ENCODE measurements around the gene ZNF30.
"Not testable (repeated sequence)": the region's sequence is repeated elsewhere in the genome, so short reads cannot be mapped to it uniquely, and the experiment has no call there.

ZNF30 gene

DNA sequence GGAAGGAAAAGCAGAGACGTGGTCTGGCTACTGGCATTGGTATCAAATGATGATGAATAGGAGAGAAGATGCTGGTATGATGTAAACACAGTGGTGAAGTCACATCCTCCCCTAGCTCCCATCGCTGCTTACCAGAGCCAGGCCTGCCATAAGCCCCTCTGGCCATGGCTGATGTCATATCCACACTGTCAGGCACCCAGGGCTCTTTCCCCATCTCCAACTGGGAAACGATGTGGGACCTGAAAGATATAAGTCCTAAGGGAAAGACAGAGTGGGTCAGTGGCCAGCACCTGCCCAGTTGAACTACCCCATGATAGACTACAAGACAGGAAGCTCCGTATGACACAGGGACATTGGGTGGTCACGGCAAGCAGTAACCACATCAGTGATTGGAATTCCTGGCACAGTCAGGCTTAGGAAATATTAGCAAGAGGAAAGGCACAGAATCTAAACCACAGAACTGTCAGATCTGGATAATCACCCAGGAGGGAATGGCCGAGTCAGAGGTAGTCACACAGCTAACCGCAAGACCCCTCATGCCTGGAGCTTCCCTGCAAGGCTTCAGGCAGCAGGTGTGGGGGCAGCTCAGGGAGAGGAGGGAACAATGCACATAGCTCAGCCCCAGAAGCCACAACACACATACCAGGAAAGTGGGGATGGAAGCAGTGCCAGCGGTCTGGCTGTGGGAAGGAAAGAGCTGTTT, 33.6 kb downstream of the ZNF30 start:
- DNase-seq (ENCODE audit: low read depth), result no peak

DNA sequence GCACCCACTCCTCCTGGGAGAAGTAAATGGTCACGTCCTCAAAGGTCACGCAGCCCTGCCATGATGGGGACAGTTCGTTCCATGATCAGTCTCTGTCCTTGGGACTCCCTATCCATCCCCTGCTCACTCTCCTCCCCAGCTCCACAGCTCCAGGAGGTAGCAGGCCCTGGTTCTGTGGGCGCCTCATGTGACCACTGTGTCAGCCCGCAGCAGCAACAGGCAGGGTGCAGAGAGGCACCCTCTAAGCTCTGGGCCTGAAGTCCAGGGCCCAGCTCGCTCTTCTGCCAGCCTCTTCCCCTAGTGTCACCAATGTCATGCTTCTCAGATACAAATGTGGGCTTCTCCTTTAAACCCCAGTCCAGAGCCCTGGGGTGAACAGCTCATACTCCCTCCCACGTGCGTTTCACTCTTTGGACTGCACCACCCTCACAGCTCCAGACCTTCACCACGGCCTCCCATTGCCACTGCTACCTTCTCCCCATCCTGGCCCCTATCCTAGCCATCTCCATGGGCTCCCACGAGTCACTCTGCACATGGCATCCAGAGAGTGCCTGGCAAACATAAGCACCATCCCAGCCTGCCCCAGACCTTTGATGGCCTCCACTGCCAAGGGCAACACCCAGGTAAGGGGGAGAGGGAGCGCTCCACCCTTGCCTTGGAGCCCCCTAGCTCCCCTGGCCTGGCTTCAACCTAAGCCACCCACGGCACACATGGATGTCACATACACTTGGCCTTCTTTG, 34.4 kb downstream of the ZNF30 start:
- no peak for DNase-seq (ENCODE audit: low read depth)

DNA sequence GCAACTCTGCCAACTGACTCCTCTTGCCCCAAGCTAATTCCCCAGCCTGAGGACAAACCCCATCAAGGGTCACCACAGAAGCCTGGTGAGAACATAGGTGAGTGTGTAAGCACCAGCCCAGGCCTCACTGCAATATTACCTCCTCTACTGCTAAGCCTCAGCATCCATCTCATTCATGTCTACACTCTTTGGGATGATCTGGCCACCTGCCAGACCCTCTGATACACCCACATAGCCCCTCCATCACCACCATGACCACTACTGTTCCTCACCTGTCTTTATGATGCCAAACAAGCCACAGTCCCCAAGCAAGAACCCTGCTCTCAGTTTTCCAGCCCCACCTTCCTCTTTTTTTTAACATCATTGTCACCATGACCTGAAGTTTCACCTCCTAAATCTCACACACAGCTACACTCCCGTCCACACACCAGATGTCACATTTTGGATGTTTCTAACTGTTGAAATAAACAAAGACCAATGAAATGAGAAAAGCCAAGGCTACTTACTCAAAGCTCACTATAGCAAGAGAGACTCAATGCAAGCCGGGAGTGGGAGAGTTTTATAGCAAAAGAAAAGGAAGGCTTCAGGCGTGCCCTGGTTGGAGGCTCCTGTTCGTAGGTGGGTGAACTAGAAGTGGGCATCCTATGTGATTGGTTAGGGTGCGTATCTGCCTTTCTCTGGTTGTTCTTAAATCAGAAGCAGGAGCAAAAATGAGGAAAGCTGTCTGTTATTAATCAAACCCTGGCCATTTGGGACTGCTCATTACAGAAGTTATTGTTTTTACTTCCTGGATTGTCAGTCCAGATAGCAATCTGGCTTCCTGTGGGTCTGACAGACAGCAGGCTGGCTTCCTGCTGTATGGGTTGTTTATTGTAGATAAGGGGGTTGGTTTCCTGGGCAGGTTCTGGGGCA, 35.3 kb downstream of the ZNF30 start:
- DNase-seq (ENCODE audit: low read depth), result no peak

DNA sequence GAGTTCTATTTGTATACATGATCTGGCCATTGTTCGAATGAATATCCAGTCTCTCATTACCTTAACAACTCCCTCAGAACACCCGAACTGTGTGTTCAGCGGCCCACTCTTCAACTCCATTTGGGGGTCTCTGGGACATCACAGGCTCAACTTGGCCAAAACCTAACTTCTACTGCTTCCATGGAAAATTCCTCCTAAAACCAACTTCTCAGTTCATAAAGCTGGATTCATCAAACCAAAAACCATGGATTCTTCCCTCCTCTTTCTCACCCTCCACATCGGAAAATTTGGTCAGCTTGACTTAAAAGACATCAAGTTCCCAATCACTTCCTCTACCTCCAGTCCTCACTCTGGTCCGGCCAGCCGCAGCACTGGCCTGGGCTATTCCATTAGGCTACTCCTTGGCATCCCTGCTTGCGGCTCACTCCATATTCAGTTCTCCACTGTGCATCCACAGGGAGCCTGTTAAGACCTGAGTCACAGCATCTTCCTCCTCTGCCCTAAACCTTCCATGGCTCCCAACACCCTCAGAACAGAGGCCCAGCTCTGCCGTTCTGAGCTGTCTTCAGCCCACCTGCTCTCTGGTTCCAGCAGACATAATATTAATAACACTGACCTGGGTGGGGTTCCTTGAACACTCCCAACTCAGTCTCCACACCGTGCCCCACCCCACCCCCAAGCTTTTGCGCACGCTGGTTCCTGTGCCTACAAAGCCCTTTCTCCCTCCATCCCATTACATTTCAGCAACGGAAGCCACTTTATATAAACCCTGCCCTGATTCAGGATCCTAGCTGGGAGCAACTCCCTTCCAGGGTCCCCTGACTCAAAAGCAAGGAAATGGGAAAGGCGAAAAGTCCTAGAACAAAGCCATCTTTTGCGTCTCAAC, 36.2 kb downstream of the ZNF30 start:
- no peak for DNase-seq (ENCODE audit: low read depth)

DNA sequence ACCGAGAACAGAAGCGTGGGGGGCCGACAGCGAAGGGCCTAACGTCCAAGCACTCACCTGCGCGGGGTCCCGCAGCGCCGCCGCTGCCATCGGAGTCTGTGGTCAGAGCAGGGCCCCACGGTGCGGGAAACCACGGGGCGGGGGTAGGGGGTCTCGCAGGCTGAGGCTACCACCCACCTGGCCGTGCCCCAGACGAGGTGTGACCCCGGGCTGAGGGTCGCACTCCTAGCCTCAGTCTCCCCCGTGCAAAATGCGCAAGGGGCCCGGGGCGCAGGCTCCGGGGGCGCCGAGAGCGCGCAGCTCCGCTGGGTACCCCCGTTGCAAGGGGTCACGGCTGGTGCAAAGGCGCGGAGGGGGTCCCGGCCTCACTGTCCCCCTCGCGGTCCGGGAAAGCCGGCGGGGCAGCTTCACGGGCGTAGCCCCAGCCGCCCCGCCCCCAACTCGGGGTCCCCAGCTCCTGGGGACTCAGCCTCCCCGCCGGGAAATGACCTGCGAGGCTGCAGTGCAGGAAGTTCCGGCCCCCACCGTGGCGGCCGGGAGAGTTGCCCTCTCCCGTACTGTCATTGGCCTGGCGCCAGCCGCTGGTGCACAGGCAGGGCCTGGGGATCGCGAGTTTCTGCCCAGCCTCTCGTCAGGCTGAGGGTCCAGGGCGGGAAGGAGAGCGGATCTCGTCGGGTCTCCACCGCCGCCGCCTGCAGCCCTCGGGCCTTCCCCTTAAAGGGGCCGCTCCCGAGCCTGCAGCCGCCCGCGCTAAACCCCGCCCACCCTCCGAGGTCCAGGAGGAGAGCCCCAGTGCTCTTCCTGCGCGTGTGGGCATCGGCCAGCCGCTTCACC, 37.1 kb downstream of the ZNF30 start, which contains the start of gene ZNF792:
TSS of gene ZNF792 (minus strand) at position 657 of the 834 bp plus-strand sequence. CDS start at position 90, 567 bp downstream.
- DNase-seq (ENCODE audit: low read depth), result peak; percentile 7

DNA sequence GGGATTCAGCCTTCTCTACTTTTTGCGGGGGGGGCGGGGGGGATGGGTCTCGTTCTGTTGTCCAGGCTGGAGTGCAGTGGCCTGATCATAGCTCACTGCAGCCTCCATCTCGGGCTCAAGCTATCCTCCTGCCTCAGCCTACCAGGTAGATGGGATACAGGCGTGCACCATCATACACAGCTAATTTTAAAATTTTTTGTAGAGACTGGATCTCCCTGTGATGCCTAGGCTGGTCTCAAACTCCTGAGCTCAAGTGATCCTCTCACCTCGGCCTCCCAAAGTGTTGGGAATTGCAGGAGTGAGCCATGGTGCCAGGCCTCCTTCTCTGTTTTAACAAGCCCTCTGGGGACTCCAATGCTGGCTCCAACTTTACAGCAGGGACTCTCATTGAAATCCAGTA, 37.9 kb downstream of the ZNF30 start:
- DNase-seq (ENCODE audit: low read depth), result no peak

DNA sequence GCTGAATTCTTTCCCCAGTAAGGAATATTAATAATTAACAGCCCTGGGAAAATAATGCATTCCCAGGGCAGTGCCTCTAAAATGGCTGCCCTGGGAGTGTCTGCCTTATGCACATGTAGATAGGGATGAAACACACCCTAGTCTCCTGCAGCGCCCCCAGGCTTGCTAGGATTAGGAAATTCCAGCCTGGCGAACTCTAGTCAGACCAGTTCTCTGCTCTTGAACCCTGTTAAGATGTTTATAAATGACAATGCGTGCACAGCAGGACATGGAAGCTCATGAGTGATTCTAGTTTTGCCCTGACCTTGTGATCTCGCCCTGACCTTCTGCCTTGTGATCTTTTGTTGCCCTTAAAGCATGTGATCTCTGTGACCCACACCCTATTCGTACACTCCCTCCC, 38.8 kb downstream of the ZNF30 start:
- not testable (repeated sequence) for DNase-seq (ENCODE audit: low read depth)

DNA sequence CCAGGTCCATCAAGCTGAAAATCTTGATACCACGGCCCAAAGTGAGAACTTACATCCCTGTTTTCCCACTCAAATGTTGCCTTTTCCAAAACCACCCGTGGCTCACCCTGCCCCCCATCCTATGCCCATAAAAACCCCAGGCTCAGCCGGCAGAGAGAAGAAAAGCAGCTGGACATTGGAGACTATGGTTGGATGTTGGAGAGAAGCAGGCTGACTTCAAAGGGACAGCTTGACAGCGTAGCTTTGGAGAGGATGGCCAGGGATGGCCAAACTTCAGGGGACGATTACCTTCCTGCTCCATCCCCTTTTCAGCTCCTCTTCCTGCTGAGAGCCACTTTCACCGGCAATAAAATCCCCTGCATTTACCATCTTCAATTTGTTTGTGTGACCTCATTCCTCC, 40.8 kb downstream of the ZNF30 start:
- no peak for DNase-seq (ENCODE audit: low read depth)

DNA sequence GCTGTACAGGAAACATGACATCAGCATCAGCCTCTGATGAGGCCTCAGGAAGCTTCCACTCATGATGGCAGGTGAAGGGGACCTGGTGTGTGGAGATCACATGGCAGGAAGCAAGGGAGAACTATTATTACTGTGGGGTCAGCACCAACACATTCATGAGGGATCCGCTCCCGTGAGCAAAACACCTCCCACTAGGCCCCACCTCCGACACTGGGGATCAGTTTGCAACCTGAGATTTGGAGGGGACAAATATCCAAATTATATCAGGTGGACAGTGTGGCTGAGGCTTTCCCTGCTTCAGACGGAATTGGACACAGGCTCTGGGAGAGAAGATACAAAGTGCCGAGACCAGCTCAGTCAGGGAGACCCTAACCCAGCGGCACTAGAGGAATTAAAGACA, 43.0 kb downstream of the ZNF30 start:
- no peak for DNase-seq (ENCODE audit: low read depth)

DNA sequence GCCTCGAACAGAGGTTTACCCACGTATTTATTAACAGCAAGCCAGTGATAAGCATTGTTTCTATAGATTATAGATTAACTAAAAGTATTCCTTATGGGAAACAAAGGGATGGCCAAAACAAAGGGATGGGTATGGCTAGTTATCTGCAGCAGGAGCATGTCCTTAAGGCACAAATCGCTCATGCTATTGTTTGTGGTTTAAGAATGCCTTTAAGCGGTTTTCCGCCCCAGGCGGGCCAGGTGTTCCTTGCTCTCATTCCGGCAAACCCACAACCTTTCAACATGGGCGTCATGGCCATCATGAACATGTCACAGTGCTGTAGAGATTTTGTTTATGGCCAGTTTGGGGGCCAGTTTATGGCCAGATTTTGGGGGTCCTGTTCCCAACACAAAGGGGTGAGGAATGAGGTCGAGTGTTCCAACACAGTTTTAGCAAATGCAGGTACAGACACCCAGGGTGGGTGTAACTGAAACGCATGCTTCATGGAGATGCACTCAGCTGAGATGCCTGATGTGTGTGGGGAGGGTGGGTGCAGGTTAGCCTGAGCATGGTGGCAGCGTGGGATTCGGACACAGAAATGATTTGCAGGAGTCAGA, 43.6 kb downstream of the ZNF30 start:
- DNase-seq (ENCODE audit: low read depth), result not testable (repeated sequence)

DNA sequence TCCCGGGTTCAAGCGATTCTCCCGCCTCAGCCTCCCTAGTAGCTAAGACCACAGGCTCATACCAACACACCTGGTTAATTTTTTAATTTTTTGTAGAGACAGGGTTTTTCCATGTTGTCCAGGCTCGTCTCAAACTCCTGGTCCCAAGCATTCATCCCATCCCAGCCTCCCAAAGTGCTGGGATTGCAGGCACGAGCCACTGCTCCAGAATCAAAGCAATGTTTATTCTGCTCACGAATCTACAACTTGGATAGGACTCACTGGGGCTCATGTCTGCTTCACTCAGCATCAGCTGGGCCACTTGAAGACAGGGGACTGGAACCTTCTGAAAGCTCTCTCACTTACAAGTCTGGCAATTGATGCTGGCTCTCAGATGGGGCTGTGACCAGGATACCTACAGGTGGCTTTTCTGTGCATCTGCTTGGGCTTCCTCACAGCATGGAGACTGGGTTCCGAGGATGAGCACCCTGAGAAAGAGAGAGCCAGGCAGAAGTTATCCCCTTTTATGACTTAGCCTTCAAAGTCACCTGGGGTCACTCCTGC, 45.5 kb downstream of the ZNF30 start:
- no peak for DNase-seq (ENCODE audit: low read depth)

DNA sequence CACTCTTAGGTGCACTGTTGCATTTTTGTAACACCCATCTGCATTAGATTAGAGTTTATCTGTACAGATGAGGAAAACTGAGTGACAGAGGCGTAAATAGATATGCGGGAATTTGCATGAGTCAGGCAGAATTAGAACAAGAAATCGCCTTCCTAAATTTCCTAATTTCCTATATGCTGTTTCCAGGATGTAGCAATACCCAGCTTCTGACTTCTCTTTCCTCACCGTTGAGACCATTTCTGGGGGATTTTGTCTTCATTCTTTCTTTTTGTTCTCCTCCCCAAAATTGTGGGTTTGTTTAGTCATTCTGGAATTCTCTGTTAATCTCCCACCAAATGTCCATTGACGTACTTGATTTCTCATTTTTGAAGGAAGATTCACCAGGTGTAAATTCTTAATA, 47.9 kb downstream of the ZNF30 start:
- DNase-seq (ENCODE audit: low read depth), result no peak

DNA sequence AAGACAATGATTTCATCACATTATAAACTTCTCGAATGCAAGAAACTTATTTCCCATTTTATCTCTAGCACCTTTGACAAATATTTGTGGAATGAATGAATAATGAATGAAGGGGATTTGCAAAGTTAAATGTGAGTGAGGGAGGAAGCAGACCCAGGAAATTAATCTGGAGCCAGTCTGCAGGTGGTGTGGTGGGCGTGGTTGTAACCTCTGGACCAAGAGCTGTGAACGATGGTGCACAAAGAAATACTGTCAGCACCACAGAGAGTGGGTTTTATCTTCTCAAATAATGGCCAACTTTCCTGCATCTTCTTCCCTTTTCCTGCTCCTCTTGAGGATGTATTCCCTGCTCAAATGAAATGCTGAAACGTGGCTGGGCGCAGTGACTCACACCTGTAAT, 48.4 kb downstream of the ZNF30 start:
- DNase-seq (ENCODE audit: low read depth), result no peak

DNA sequence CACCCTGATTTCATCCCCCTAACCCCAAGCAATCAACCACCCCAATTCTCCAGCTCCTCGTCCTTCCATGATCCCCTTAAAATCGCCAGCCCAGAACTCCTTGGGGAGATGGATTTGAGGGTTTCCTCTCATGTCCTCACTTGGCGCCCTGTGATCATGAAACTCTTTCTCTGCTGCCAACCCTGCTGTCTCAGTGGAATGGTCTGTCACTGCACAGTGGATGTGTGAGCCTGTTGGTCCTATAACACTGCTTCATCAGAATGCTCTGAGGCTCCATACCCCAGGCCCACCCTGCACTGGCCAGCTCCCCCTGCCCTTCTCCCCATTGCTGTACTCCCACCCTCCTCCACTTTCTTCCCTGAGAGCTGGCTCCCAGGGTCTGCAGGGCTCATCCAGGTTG, 49.9 kb downstream of the ZNF30 start:
- DNase-seq (ENCODE audit: low read depth), result no peak

DNA sequence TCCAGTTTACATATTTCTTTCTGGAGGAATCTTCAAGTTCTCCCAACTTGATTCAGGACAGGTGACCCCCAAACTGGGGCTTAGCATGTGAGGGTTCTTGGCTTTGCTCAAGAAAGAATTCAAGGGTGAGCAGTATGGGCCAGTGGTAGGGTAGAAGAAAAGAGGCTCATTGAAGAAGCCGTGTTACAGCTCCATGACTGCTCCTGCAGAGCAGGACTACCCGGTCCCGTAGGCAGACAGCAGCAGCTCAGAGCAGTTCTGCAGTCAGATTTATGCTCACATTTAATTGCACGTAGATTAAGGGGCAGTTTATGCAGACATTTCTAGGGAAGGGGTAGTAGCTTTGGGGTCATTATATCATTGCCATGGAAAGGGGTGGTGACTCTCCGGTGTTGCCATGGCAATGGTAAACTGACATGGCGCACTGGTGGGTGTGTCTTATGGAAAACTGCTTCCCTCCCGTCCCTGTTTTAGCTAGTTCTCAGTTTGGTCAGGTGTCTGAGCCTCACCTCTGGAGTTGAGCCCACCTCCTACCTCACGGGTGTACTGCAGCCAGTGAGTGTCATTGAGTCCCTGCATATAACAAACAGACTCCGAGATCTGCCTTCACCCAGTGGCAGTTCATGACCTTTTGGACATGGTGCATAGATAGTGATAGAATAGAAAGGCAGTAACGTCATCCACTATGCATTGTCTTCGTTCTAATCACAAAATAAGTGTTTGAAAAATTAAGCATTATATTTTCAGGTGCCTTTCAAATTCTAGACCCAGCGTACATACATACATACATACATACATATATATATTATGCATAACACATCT, 53.3 kb downstream of the ZNF30 start:
- no peak for DNase-seq (ENCODE audit: low read depth)

DNA sequence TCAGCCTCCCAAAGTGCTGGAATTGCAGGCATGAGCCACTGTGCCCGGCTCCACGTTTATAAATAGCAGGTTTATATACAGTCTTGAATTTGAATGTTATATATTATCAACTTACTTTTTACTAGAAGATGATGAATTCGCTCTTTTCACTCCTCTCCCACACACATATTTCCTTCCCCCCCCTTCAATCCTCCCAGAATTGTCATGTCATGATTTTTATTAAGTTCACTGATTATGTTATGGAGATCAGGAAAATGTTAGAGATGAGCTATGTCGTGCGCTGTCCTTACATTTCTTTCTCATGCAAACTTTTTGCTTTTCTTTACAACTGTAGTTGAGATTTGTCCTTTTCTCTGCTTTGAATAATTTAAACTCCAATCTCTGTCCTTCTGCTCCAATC, 55.6 kb downstream of the ZNF30 start:
- no peak for DNase-seq (ENCODE audit: low read depth)

DNA sequence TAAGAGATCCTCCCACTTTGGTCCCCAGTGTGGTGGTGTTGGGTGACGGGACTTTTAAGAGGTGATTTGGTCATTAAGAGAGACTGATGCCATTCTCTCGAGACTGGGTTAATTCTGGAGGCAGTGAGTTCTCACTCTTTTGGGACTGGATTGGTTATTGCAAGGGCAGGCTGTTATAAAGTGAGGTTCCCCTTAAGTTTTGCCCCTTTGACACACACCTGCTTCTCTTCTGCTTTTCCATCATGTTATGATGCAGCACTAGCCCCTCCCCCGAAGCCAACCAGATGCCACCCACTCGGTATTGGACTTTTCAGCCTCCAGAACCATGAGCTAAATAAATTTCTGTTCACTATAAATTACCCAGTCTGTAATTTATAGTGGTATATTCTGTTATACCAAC, 57.1 kb downstream of the ZNF30 start:
- no peak for DNase-seq (ENCODE audit: low read depth)

DNA sequence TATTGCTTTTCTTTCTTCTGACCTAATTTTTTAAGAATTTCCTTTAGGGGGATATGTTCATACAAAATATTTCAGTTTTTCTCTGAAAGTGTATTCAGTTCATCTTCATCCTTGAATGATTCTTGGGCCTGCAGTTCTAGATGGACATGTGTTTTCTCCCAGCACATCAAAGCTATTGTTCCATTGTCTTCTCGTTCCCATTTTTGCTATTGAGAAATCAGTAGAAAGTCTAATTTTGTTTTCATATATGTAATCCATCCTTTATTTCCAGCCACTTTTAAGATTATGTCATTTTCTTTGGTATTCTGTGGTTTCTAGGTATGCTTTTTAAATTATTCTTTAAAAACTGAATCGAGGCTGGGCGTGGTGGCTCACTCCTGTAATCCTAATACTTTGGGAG, 57.6 kb downstream of the ZNF30 start:
- no peak for DNase-seq (ENCODE audit: low read depth)
